GM12891 (cell line): Measurements from ENCODE around the gene MMP15.

Experiments used
- POLR2A ChIP-seq: IDR thresholded peaks from 2 replicates; pipeline ENCODE4 v1.6.1; 2011; ENCODE audit warnings: low read depth, low read length, control low read depth
- POLR2AphosphoS5 ChIP-seq: IDR thresholded peaks from 2 replicates; pipeline ENCODE4 v1.6.1; 2011; ENCODE audit warnings: low read depth, low read length, control low read depth
- TAF1 ChIP-seq: IDR thresholded peaks from 2 replicates; pipeline ENCODE4 v1.6.1; 2011; ENCODE audit warnings: low read depth, low read length, control low read depth

- TF ChIP-seq TAF1, result no peak
- TF ChIP-seq POLR2AphosphoS5, result no peak
- TF ChIP-seq POLR2A, result no peak
Measured at GRCh38 chr16:58010886-58011285, 14.7 kb upstream of the MMP15 start.
